HepG2 (cell line): ENCODE results near the gene AFAP1. TPM values are rescaled to one million over a fixed set of nuclear protein-coding genes. Genes with fewer than 3 reads are reported as not detected.
A peak's percentile ranks its signal among the peaks of the same experiment; 100 is the strongest.

Experiments used
- ATAC-seq: fragments of 200-7000 bp; cut with Tn5 transposase; 3 replicates; pipeline ENCODE4 v1.9.1; 2020; ENCODE audit warnings: mild to moderate bottlenecking, moderate library complexity
- BruUV-seq: library from RNA; stranded (reverse); fragments of 400-500 nt; replicated peaks from 2 replicates; lab custom pipeline; 2021; lab: Mats Ljungman, UMichigan
- CTCF ChIA-PET: fragments of 300-600 bp; formaldehyde crosslinking; extraction: SDS; loops from one replicate; lab custom pipeline; 2021; ENCODE audit warnings: low total read pairs, inconsistent platforms, low intra/inter-chr PET ratio; lab: Yijun Ruan, JAX
- POLR2A ChIA-PET: fragments of 350-600 bp; sonication (Branson Sonifier 250); formaldehyde crosslinking; loops from one replicate; lab custom pipeline; 2020; ENCODE audit warnings: antibody characterized with exemption, inconsistent platforms; lab: Yijun Ruan, JAX
- DNase-seq: peaks from one replicate; pipeline ENCODE4 v3.0.0-alpha.2; 2015; ENCODE audit warnings: low spot score
- FAIRE-seq: peaks from 3 replicates; lab custom pipeline; 2011; peaks lifted over from hg19 to GRCh38; lab: Jason Lieb, UNC
- H2AFZ ChIP-seq: one replicate; pipeline ENCODE4 v1.6.1; 2011; ENCODE audit warnings: low read length, inconsistent platforms
- H3K27ac ChIP-seq: fragments of 300-600 bp; 3 replicates; pipeline ENCODE4 v1.8.0; 2011; ENCODE audit warnings: mixed run types, mild to moderate bottlenecking, mixed read lengths, low read length, inconsistent platforms; ENCODE audit not compliant: insufficient read depth; ENCODE audit errors: extremely low read length
- H3K27me3 ChIP-seq, 2 experiments: fragments of 200-600 bp in 1 of 2; 2 replicates in 1 of 2; 3 replicates in 1 of 2; pipeline versions ENCODE4 v1.6.0 to v1.8.0; 2011; ENCODE audit warnings: low read length in 2 of 2, mild to moderate bottlenecking in 2 of 2, moderate library complexity in 2 of 2, inconsistent platforms in 1 of 2; ENCODE audit not compliant: insufficient read depth in 2 of 2, control insufficient read depth in 1 of 2
- H3K36me3 ChIP-seq, 2 experiments: fragments of 200-600 bp in 1 of 2; replicated peaks in 1 of 2; 2 replicates in 1 of 2; 3 replicates in 1 of 2; pipeline versions ENCODE4 v1.5.1 to v1.8.0; 2011; ENCODE audit warnings: low read length in 2 of 2, inconsistent platforms in 1 of 2; ENCODE audit not compliant: insufficient read depth in 2 of 2, control insufficient read depth in 1 of 2
- H3K4me1 ChIP-seq: 2 replicates; pipeline ENCODE4 v1.5.1; 2012; ENCODE audit warnings: low read length, inconsistent platforms; ENCODE audit not compliant: insufficient read depth
- H3K4me2 ChIP-seq: 2 replicates; pipeline ENCODE4 v1.6.0; 2011; ENCODE audit warnings: low read depth, low read length, inconsistent platforms
- H3K4me3 ChIP-seq, 3 experiments: fragments of 200-600 bp in 1 of 3; sonication (generic), shearing (Covaris generic) in 1 of 3; replicated peaks in 1 of 3; 2 replicates each; pipeline ENCODE4 v1.5.1; 2011 to 2016; ENCODE audit warnings: low read length in 3 of 3, inconsistent platforms in 2 of 3, low read depth in 2 of 3, mild to moderate bottlenecking in 2 of 3, control low read depth in 1 of 3, mixed read lengths in 1 of 3; ENCODE audit not compliant: insufficient read depth in 1 of 3
- H3K79me2 ChIP-seq: one replicate; pipeline ENCODE4 v1.6.1; 2011; ENCODE audit warnings: low read length, inconsistent platforms; ENCODE audit not compliant: insufficient read depth
- H3K9ac ChIP-seq: 2 replicates; pipeline ENCODE4 v1.6.0; 2011; ENCODE audit warnings: mild to moderate bottlenecking, low read depth, low read length, inconsistent platforms; ENCODE audit not compliant: insufficient read depth
- H3K9me3 ChIP-seq: 2 replicates; pipeline ENCODE4 v1.5.1; 2012; ENCODE audit warnings: mild to moderate bottlenecking, low read length
- H4K20me1 ChIP-seq: 2 replicates; pipeline ENCODE4 v1.6.0; 2011; ENCODE audit warnings: inconsistent platforms, mild to moderate bottlenecking, low read length, moderate library complexity; ENCODE audit not compliant: insufficient read depth
- CEBPB ChIP-seq: IDR thresholded peaks from 2 replicates; pipeline ENCODE4 v1.6.1; 2011; ENCODE audit warnings: low read depth, low read length, improper control_type of control experiment, borderline replicate concordance
- CEBPG ChIP-seq: IDR thresholded peaks from 2 replicates; pipeline ENCODE4 v1.6.1; 2016
- SIX1 ChIP-seq: sonication (generic); formaldehyde crosslinking; IDR thresholded peaks from 2 replicates; pipeline ENCODE4 v1.4.0; 2020; ENCODE audit warnings: missing genetic modification reagents, borderline replicate concordance
- ZZZ3 ChIP-seq: sonication (generic); formaldehyde crosslinking; IDR thresholded peaks from 2 replicates; pipeline ENCODE4 v1.4.0; 2020; ENCODE audit warnings: missing genetic modification reagents, mild to moderate bottlenecking, borderline replicate concordance
- WGBS: methylation state at CpG from one replicate; pipeline ENCODE4 v1.1.6; 2017; ENCODE audit warnings: low lambda C conversion rate; 5-methylcytosine and 5-hydroxymethylcytosine counted together
- in situ Hi-C: cut with HindIII; loops from 2 replicates; pipeline ENCODE4 v1.10.0; 2017; ENCODE audit warnings: low pct_unique_long_range_greater_than_20kb; ENCODE audit not compliant: extremely low pct_ligation_motif_present
- intact Hi-C: fragments of 100-400 bp; cut with micrococcal nuclease; formaldehyde crosslinking; loops from one replicate; pipeline ENCODE4 v1.10.0; 2022; ENCODE audit not compliant: unreplicated experiment
- polyA plus RNA-seq, 8 experiments: library from polyadenylated mRNA; depleted of rRNA in 3 of 8; stranded (reverse) in 7 of 8; unstranded in 1 of 8; fragments of >200 nt; fragmentation: Illumina TruSeq in 4 of 8; extraction: Trizol in 4 of 8; gene quantifications; 2 replicates each; pipeline versions ENCODE4 v1.2.1 to v1.2.3, GENCODE V29; 2011 to 2016; ENCODE audit warnings: low read depth in 4 of 8, missing spikeins in 1 of 8, mixed read lengths in 1 of 8; ENCODE audit not compliant: insufficient read depth in 1 of 8
- total RNA-seq, 5 experiments: library from RNA; depleted of rRNA; stranded (reverse); fragments of >200 nt; fragmentation: Illumina TruSeq; extraction: Trizol; gene quantifications; 2 replicates each; pipeline ENCODE4 v1.2.3, GENCODE V29; 2016; ENCODE audit warnings: low read depth in 1 of 5
- TF ChIP-seq, protein P1 (sequence below): sonication (generic); formaldehyde crosslinking; IDR thresholded peaks from 2 replicates; pipeline ENCODE4 v1.4.0; 2020; ENCODE audit warnings: mild to moderate bottlenecking, missing genetic modification reagents
- TF ChIP-seq, protein P2 (sequence below): sonication (generic); formaldehyde crosslinking; IDR thresholded peaks from 2 replicates; pipeline ENCODE4 v1.8.0; 2022; ENCODE audit warnings: mild to moderate bottlenecking, missing genetic modification reagents; ENCODE audit not compliant: insufficient replicate concordance
- TF ChIP-seq, protein P3 (sequence below): sonication (generic); formaldehyde crosslinking; IDR thresholded peaks from 2 replicates; pipeline ENCODE4 v1.5.1; 2020; ENCODE audit warnings: mild to moderate bottlenecking, missing genetic modification reagents, moderate library complexity
- TF ChIP-seq, protein P4 (sequence below): sonication (generic); formaldehyde crosslinking; IDR thresholded peaks from 2 replicates; pipeline ENCODE4 v1.4.0; 2020; ENCODE audit warnings: missing genetic modification reagents

The AFAP1 gene
- total and polyA plus RNA-seq, 2 of the 13 experiments (the other 11 are each of a cell fraction or from before 2014, with no cell fraction given) = 2.5 TPM

DNA sequence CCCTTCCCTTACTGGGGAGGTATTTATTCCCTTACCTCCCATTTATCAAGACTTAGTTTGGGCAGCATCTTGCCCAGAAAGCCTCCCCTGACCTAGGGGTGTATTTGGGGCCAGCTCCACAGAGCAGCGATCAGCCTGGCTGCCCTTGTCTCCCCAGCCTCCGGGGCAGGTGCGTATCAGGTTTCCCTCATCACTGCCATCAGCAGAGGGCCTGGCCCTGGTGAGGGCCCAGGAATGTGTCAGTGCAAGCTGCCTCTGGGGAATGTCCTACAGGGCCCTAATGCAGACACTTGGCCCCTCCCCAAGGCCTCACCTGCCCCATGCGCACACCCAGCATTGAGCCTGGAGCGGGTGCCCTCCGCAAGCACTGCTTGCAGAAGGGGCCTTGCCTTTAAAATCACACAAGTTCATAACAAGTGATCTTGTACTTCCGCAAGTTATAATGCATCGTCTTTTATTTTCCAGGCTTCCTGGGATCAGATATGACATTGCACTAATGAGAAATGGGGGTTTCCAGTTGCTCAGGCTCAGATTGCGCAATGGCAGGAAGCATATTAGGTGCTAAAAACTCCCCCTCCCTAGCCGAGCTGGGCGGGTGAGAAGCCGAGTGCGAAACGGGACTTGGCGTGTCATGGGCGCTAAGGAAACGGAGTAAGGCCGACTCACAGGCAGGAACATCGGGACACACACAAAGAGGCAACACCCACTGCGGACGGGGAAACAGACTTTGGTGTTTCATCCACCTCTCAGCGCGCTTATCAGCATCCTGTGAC, 25.4 kb upstream of the AFAP1 start:
- Histone ChIP-seq H3K4me1 (peaks cover 96% of the 10 kb centered on the region), H2AFZ (no peak overlapping the region), H3K4me2 (no peak overlapping the region; the same call in 1 of the 2 replicates), H3K4me3 (no peak overlapping the region), H3K27me3 (peaks cover 2 to 26% of the 10 kb centered on the region in 2 experiments), H3K9ac (no peak overlapping the region), H3K36me3 (no peaks in the 10 kb centered on the region), H3K27ac (no peak overlapping the region), H4K20me1 (no peaks in the 10 kb centered on the region), H3K9me3 (no peaks in the 10 kb centered on the region), H3K79me2 (no peaks in the 10 kb centered on the region)
- 48% methylated on average over 19 of the region's 23 CpGs for WGBS
- DNase-seq (no peak), FAIRE-seq (no peak), ATAC-seq (no peak)
- in situ Hi-C loops (no loop called here), intact Hi-C loops (no loop called here)
- peak; percentile 81 for TF ChIP-seq CEBPG (CRISPR knock-in tag)
- TF ChIP-seq ZZZ3 (CRISPR knock-in tag) = no peak
- TF ChIP-seq, protein P1, sequence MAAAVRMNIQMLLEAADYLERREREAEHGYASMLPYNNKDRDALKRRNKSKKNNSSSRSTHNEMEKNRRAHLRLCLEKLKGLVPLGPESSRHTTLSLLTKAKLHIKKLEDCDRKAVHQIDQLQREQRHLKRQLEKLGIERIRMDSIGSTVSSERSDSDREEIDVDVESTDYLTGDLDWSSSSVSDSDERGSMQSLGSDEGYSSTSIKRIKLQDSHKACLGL = 0 out of 2 replicates have a peak, but pooled peaks have one; percentile 5
- peak; percentile 93 for TF ChIP-seq CEBPB
- TF ChIP-seq SIX1 = peak; percentile 40; the same call in 1 of the 2 replicates
- TF ChIP-seq, protein P2, sequence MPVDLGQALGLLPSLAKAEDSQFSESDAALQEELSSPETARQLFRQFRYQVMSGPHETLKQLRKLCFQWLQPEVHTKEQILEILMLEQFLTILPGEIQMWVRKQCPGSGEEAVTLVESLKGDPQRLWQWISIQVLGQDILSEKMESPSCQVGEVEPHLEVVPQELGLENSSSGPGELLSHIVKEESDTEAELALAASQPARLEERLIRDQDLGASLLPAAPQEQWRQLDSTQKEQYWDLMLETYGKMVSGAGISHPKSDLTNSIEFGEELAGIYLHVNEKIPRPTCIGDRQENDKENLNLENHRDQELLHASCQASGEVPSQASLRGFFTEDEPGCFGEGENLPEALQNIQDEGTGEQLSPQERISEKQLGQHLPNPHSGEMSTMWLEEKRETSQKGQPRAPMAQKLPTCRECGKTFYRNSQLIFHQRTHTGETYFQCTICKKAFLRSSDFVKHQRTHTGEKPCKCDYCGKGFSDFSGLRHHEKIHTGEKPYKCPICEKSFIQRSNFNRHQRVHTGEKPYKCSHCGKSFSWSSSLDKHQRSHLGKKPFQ (CRISPR knock-in tag) = no peak
- TF ChIP-seq, protein P3, sequence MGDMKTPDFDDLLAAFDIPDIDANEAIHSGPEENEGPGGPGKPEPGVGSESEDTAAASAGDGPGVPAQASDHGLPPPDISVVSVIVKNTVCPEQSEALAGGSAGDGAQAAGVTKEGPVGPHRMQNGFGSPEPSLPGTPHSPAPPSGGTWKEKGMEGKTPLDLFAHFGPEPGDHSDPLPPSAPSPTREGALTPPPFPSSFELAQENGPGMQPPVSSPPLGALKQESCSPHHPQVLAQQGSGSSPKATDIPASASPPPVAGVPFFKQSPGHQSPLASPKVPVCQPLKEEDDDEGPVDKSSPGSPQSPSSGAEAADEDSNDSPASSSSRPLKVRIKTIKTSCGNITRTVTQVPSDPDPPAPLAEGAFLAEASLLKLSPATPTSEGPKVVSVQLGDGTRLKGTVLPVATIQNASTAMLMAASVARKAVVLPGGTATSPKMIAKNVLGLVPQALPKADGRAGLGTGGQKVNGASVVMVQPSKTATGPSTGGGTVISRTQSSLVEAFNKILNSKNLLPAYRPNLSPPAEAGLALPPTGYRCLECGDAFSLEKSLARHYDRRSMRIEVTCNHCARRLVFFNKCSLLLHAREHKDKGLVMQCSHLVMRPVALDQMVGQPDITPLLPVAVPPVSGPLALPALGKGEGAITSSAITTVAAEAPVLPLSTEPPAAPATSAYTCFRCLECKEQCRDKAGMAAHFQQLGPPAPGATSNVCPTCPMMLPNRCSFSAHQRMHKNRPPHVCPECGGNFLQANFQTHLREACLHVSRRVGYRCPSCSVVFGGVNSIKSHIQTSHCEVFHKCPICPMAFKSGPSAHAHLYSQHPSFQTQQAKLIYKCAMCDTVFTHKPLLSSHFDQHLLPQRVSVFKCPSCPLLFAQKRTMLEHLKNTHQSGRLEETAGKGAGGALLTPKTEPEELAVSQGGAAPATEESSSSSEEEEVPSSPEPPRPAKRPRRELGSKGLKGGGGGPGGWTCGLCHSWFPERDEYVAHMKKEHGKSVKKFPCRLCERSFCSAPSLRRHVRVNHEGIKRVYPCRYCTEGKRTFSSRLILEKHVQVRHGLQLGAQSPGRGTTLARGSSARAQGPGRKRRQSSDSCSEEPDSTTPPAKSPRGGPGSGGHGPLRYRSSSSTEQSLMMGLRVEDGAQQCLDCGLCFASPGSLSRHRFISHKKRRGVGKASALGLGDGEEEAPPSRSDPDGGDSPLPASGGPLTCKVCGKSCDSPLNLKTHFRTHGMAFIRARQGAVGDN = peak; percentile 25; the same call in 1 of the 2 replicates
- TF ChIP-seq, protein P4, sequence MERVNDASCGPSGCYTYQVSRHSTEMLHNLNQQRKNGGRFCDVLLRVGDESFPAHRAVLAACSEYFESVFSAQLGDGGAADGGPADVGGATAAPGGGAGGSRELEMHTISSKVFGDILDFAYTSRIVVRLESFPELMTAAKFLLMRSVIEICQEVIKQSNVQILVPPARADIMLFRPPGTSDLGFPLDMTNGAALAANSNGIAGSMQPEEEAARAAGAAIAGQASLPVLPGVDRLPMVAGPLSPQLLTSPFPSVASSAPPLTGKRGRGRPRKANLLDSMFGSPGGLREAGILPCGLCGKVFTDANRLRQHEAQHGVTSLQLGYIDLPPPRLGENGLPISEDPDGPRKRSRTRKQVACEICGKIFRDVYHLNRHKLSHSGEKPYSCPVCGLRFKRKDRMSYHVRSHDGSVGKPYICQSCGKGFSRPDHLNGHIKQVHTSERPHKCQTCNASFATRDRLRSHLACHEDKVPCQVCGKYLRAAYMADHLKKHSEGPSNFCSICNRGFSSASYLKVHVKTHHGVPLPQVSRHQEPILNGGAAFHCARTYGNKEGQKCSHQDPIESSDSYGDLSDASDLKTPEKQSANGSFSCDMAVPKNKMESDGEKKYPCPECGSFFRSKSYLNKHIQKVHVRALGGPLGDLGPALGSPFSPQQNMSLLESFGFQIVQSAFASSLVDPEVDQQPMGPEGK (CRISPR knock-in tag) = 0 out of 2 replicates have a peak, but pooled peaks have one; percentile 13
- POLR2A ChIA-PET = interaction anchor here (1.0 kb wide), 1 partner anchor 20 kb away, joined by 3 read pairs; no protein-coding TSS in a partner anchor
- CTCF ChIA-PET = no interaction called here
- BruUV-seq = no TSS peak
